SK-N-MC (cell line): Measurements from ENCODE around the gene FBXL4.

Experiments used
- EZH2 ChIP-seq: fragments of 200-600 bp; sonication (generic); IDR thresholded peaks from one replicate; pipeline ENCODE4 v1.6.1; 2017; ENCODE audit warnings: antibody characterized with exemption
- POLR2AphosphoS5 ChIP-seq: IDR thresholded peaks from 2 replicates; pipeline ENCODE4 v1.6.1; 2012; ENCODE audit warnings: mild to moderate bottlenecking, low read depth, low read length, borderline replicate concordance

DNA sequence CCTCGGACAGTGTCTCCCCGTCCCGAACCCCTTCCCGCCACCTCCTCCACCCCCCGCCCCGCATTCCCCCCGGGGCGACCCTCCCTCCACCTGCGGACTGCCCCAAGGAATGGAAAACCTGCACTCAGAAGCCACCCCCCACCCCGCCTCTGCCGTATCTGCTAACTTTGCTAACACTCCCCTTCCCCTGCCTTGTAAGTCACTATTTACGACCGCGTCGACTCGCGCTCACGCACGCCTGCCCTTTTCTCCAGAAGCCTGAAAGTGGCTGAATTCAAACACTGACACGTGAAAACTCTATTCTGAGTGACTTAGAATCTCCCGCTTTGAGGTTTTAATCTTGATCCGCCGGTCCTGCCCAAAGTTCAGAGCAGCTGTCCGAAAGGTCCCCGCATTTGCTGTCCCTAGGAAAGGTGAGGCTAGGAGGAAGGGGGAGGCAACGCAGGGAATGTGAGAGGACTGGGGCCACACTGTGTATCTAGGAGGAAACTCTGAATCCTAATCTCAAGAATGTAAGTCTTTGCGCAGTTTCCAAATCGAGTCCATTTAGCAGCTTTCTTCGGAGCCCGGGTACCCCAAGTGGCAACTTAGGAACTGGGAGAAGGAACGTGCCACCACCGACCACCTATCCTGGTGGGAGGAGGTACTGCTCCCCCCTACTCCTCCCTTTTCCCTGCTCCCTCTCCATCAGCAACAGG lies 122.7 kb downstream of the FBXL4 start:
- no peak for TF ChIP-seq POLR2AphosphoS5
- TF ChIP-seq EZH2, result no peak
